Stimulated activated CD8-positive, alpha-beta memory T cell treated with anti-CD3 and anti-CD28 coated beads, Interleukin-4, amount 100 ng/mL, for 48 hours (primary cell): Measurements from ENCODE around the gene HECTD2.
"Not testable (repeated sequence)": the region's sequence is repeated elsewhere in the genome, so short reads cannot be mapped to it uniquely, and the experiment has no call there.

Experiments used
- DNase-seq: peaks from one replicate; pipeline ENCODE4 v3.0.0-alpha.2; 2020

The HECTD2 gene

DNA sequence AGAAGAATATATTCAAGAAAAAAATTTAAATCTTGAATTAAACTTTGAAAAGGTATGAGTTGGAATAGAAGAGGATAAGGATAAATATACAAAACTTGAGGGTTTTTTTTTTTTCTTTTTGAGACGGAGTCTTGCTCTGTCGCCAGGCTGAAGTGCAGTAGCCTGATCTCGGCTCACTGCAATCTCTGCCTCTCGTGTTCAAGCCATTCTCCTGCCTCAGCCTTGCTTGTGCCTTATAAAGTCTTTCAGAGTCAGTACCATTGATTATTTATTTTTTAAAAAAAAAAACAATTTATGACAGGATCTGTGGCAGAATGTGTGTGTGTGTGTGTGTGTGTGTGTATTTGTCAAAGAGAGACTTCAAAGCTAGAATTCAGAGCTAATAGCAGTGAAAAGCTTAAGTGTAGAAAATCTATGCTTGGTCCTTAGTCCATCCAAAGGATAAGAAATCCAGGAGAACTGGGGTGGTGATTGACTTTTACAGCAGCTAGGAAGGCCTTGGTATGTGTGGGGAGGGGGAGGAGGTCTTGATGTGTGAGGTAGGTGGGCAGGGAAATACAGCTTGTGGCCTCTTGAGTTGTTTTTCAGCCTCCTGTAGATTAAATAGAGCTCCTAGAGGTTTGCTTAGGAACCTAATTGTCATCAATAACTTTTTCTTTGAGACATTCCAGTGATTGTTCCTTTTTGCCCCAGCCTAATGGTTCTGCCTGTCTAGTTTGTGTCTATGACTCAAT, 2.4 kb downstream of the HECTD2 start:
- DNase-seq = no peak

DNA sequence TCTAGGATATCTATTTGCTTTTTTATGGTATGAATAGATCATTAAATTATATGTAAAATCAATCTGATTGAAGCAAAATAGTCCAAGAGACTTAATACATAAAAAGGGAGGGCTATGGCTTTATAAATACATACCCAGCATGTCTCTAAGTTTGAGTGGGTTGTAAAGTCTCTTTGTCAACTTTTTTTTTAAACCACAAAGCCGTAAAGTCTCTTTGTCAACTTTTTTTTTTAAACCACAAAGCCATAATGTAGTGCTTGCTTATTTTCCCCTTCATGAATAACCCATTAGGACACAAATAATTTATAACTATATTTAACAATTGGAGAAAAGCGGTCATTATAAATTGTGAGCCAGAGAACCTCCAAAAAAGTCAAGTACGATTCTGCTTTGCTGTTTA, 5.7 kb downstream of the HECTD2 start:
- no peak for DNase-seq

DNA sequence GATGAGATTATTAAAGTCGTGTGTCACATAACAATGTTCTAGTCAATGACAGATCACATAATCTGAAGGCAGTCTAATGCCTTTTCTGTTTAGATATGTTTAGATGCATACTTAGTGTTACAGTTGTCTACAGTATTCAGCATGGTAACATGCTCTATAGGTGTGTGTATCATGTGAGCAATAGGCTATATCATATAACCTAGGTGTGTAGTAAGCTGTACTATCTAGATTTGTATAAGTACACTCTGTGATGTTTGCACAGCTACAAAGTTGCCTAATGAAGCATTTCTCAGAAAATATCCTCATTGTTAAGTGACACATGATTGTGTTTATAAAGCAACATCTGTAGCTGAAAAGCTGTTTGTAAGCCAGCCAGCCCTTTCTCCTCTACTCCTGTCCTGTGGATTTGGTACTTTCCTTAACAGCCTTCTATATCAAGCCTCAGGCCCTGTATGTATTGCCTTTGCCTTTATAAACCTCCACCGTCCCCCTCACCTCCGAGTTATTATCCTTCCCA, 6.3 kb downstream of the HECTD2 start:
- no peak for DNase-seq

DNA sequence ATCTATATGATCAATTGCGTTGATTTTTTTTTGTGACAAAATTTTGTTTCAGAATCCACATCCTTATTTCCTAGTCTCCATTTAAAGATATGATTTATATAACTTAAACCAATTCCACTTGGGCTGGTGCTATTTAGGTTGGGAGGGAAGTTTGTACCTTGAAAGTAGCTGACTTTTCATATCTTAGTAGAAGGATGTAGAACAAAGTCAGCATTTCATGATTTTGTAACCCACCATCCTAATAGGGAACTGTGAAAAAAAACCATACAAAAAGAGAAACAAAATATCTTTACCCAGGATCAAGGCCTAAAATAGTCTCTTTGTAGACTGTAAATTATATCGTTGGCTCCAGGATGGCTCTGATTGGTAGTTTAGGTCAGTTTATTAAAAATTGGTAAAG, 8.3 kb downstream of the HECTD2 start:
- DNase-seq = no peak

DNA sequence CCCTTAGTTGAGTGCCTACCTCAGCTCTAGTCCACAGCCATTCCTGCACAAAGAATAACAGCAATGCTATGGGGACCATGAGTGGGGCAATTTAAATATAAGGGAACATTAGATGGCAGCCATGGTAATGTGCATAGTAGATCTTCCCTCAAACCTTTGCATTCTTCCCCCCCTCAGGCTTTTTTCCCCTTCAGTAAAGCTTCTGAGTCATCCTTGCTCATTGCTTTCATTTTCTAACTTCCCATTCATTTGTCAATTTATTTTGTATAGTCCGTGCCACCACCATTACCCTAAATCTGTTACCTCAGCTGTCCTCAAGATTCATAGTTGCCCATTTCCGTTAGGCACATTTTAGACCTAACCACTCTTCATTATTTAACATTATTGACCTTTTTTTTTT, 10.7 kb downstream of the HECTD2 start:
- no peak for DNase-seq

DNA sequence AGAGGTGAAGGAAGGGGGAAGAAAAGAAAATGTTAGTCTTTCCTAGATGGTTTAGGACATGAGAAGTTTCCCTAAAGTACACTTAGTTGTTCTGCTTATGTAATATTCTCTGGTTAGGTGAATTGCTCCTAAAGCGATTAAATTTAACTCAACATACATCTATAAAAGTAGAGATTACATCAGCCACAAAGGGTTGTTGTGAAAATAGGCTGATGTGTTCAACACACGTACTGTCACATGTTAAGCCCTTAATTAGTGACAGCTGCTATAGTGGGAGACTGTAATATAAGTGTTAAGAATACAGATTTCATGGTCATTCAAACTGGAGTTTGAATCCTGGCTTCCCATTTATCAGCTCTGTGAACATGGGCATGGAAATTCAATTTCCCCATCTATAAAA, 12.8 kb downstream of the HECTD2 start:
- no peak for DNase-seq

DNA sequence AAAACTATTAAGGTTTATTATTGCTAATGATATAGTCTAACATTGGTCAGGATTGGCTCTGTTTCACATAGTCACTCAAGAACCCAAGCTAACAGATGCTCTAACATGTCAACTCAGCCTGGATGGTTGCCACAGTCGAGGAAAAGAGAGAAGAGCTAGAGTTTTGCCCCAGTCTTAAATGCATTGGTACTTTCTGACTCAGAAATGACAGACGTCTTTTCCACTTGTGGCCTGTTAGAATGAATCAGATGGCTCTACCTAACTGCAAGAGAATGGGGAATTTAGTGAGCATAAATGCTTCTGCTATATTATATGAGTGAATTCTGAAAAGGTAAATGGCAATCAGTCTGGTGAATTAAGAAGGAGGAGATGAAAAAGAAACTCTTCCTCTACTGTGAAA, 13.9 kb downstream of the HECTD2 start:
- peak; percentile 30 for DNase-seq

DNA sequence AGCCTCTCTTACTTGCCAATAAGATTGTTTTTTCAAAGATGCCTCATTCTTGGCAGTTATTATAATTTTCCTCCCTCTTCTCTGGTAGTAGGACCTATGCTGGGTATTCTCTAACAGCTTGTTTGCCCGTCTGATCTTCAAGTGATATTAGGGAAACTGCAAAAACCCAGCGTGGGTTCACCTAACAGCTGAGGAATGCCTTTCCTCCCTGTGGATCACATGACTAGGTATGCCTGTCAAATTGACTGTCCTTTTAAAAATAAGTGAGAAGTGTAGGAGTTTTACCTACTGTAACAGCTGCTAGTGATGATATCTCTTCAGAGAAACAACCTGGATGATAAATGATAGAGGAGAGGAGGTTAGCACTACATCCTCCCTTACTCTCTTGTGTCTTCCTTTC, 22.0 kb downstream of the HECTD2 start:
- no peak for DNase-seq

DNA sequence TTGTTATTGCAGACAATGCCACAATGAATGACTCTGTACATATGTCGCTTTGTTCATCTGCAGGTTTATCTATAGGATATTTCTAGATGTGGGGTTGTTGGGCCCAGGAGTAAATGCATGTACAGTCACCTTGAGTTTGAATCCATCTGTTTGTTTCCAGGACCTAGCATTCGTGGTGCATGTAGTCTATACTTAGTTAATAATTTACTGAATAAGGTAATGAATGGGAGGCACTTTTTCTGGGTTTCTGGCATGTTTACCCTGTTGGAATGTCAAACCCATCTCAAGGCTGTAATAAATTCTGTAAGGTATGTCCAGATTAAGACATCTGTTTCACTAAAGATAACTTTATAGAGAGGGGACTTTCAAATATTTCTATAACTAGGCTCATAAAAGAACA, 23.5 kb downstream of the HECTD2 start:
- no peak for DNase-seq

DNA sequence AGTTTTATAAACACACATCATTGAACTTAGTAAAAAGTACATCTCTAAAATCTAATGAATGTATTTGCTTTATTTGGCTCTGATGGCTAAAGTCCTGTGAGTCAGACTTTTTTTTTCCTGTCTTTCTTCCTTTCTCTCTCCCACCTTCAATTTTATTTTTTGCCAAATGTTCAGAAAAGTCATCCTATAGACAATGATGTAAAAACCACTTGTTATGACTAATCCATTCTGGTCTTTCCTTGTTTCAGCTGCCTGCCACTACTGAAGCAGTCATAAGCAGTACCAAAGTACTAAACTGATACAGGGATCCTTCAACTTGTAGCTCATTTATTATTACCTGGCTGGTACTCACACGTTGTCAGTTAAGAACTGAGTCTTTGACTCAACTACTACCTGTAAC, 23.9 kb downstream of the HECTD2 start:
- no peak for DNase-seq

DNA sequence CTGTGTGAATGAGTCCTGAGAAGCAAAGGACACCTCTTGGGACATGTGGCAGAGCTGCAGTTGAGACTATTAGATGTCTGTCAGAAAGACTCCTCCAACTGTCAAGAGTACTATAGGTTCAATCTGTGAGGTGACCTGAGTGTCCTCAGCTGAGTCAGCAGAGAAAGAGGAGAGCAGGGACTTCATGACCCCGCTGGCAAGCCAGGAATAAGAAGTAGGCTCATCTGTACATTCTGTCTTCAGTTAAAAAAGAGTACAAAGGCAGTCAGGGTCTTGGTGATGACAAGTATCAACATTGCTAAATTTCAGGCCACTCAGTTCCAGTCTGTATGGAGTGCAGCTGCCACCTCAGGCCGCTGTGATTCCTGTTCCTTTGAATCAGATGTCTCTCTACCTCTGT, 25.1 kb downstream of the HECTD2 start:
- no peak for DNase-seq

DNA sequence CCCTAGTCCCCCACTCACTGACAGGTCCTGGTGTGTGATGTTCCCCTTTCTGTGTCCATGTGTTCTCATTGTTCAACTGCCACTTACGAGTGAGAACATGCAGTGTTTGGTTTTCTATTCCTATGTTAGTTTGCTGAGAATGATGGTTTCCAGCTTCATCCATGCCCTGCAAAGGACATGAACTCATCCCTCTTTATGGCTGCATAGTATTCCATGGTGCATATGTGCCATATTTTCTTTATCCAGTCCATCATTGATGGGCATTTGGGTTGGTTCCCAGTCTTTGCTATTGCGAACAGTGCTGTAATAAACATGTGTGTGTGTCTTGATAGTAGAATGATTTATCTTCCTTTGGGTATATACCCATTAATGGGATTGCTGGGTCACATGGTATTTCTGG, 28.1 kb downstream of the HECTD2 start:
- DNase-seq = not testable (repeated sequence)

DNA sequence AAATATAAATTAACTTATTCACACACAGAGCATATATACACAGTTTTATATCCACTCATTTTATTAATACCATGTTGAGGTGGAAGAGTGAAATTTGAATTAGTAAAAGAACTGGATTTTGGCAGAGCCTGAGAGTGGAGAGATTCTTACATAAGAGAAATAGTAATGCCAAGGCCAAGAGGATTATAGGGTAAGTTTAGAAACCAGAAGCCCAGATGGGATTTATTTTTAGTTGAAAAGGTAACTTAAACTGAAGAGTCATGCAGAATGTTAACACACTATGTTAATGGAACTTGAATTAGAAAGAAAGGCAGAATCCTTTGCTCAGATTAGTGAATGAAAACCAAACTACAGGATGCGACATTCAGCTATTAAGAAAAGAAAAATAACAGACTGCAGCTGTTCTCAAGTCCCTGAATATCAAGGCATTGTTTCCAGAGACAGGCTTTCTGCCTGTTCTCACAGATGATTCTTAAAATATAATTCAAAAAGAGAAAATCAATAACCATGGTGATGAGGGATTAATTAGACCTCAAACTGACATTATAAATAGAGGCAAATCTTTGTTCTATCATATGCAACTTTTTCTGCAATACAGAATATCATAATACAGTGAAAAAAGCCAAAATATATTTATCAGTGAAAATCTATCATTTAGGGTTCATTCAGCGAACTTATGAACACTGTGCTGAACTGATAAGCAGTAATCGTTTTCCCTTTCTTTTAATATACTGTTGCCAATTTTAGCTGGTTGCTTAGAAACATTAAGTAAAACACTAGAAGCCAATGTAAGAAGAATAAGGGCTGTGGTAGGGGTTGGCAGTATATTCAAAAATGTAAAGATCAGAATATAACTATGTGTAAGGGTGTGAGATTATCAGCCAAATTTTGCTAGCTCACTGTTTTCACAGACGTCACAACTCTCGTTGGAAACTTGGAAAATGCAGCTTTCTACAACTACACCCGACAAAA, 34.4 kb downstream of the HECTD2 start:
- no peak for DNase-seq

DNA sequence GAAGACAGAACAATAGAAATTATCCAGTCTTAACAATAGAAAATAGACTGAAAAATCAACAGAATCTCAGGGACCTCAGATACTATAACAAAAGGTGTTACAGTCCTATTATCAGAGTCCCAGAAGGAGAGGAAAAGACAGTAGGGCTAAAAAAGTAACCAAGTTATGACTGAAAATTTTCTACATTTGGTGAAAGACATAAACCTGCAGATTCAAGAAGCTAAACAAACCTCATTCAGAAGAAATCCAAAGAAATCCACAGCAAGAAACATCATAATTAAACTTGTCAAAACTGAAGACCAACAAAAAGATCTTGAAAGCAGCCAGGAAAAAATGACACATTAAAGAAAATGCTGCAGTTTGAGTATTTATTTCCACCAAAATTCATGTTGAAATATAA, 41.9 kb downstream of the HECTD2 start:
- no peak for DNase-seq

DNA sequence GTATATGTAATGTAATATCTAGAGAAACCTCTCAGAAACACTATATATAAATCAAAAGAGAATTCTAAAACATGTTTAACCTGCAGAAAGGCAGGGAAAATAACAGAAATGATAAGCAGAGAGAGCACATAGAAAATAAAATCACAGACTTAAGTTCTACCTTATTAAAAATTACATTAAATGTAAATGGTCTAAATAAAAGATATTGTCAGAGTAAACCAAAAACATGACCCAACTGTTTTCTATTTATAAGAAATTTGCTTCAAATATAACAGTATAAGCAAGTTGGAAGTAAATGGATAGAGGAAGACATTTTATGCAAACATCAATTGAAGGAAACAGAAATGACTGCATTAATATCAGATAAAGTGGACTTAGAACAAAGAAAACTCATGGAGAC, 43.4 kb downstream of the HECTD2 start:
- no peak for DNase-seq

DNA sequence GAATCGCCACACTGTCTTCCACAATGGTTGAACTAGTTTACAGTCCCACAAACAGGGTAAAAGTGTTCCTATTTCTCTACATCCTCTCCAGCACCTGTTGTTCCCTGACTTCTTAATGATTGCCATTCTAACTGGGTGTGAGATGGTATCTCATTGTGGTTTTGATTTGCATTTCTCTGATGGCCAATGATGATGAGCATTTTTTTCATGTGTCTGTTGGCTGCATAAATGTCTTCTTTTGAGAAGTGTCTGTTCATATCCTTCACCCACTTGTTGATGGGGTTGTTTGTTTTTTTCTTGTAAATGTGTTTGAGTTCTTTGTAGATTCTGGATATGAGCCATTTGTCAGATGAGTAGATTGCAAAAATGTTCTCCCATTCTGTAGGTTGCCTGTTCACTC, 45.0 kb downstream of the HECTD2 start:
- not testable (repeated sequence) for DNase-seq

DNA sequence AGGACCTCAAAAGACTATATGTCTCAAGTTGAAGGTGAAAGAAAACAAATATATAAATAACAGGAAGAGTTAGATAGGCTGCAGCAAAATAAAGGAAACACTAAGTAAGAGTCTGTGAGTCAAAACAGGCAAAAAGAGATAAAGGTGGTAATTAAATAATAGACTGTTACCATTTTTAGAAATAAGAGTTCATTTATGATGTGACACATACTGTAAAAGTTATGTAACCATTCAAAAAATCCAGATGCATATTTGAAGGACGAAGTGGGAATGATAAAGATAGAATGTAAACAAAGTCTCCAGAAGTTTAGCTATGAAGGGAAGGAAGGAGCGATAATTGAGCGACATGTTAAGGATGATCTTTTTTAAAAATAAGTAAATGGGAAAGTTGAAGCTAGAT, 50.5 kb downstream of the HECTD2 start:
- no peak for DNase-seq

DNA sequence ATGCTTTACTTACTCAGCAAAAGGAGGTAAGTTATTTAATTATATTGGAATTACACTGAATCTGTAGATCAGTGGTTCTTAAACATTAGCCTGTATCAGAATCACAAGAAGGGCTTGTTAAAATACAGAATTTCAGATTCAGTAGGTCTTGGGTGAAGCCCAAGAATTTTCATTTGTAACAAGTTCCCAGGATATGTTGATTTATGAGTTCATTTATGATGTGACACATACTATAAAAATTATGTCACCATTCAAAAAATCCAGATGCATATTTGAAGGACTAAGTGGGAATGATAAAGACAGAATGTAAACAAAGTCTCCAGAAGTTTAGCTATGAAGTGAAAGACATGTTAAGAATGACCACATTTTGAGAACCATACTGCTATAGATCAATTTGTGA, 52.3 kb downstream of the HECTD2 start:
- no peak for DNase-seq

DNA sequence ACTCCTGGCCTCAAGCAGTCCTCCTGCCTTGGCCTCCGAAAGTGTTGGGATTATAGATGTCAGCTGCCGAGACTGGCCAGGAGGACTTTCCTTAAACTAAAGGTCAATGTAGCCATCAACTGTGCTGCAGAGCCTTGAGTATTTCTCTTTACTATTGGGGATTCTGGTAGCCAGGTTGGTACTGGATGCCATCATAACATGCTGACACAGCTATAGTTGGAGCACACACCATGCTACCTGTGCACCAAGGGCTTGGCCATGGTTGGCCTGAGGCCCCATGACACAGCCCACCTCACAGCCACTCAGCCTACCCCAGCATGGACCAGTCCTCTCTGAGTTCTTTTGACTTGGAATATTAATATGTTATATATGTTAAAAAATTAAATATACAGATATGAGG, 54.4 kb downstream of the HECTD2 start:
- no peak for DNase-seq

DNA sequence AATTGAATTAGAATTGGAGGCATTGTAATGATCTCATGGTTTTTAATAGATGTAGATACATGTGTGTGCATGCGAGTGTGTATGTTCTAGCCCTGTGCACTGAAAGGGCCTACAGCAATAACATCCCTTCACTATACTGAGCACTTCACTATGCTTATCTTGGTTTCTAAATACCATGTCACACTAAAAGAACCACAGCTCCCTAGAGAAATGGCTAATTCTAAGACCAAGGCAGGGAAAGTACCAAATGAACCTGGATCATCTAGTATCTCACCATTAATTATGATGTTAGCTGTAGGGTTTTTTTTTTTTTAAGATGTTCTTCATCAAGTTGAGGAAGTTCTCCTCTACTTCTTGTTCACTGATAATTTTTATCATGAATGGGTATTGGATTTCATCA, 55.1 kb downstream of the HECTD2 start:
- DNase-seq = no peak

DNA sequence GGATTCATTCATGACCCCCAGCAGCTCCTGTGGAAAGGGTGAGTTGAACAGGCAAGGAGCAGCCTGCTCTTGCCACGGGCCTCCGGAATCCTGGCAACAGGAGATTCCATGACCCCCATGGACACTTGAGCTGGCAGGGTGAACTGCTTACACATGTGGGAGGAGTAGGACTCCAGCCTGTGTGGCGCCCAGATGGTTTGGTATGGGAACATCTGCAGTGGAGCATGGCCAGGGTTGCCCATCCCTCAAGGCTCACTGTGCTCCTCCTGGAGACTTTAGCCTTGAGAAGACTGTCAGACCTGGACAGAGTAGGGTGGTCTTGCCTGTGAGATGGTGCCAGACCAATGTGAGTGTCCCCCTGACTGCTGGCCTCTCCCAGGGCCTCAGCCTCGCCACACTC, 57.0 kb downstream of the HECTD2 start:
- DNase-seq = no peak

DNA sequence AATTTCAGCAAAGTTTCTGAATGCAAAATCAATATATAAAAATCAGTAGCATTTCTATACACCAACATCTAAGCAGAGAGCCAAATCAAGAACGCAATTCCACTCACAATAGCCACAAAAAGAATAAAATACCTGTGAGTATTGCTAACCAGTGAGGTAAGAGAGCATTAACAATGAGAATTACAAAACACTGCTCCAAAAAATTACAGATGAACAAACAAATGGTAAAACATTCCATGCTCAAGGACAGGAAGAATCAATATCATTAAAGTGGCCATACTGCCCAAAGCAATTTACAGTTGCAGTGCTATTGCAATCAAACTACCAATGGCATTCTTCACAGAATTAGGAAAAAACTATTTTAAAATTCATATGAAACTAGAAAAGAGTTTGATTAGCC, 61.5 kb downstream of the HECTD2 start:
- DNase-seq = no peak

DNA sequence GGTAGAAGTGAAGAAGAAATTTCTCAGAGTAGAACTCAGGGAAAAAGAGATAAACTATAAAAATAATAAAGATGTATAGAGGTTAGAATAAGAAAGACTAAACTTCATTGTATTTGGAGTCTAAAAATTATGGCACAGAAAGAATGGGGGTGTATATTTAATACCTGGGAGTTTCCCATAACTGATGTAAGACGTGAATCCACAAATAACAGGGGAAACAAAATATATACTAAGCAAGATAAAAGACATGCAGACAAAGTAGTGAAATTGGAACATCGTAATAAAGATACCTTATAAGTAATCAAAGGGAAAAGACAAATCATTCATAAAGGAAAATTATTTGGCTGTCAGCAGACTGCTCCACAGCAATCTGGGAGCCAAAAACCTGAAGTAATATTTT, 62.8 kb downstream of the HECTD2 start:
- no peak for DNase-seq

DNA sequence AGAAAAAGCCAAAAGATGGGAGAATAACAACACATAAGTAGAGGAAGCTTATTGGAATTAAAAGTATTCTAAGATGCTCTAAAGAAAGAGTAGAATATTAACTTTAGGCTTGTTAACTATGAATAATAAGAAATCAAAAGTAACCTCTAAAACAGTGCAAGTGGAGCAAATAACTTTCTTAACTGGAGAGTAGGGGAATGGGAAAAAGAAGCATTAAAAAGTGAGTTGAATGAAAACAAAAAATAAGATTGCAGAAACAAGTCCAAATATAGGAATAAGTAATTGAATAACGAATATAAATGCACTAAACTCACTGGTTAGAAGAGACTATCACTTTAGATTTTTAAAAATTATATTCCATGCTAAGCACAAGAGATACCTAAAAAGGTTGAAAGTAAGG, 63.9 kb downstream of the HECTD2 start:
- DNase-seq = no peak
